ENCODE data around the gene RIPPLY3.

Gene RIPPLY3

GRCh38 chr21:36964827-36965719, 41.4 kb upstream of the RIPPLY3 start:
- DNase-seq (ENCODE audit: low read depth) = no peak
- H3K4me3 ChIP-seq (ENCODE audit: low read length) = peak overlapping the region; percentile 80

DNA sequence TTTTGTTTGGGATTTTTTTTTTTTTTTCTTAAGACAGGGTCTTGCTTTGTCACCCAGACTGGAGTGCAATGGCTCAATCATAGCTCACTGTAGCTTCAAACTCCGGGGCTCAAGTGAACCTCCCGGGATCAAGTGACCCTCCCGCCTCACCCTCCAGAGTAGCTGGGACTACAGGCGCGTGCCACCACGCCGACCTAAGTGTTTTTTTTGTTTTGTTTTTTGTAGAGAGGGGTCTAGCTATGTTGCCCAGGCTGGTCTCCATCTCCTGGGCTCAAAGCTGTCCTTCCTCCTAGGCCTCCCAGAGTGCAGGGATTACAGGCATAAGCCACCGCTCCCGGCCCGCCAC, 40.8 kb upstream of the RIPPLY3 start:
- H3K4me3 ChIP-seq (ENCODE audit: low read length) = peak overlapping the region; percentile 80
- no peak for TF ChIP-seq CTCF (conservative IDR thresholded peaks at IDR 0.05; ENCODE audit: low read length)
- DNase-seq (ENCODE audit: low read depth) = no peak

More at GRCh38 chr21:36964827-36965719, 41.4 kb upstream of the RIPPLY3 start:
- TF ChIP-seq CTCF (conservative IDR thresholded peaks at IDR 0.05; ENCODE audit: low read length) = no peak

- DNase-seq (ENCODE audit: low read depth) = peak; percentile 68
- TF ChIP-seq CTCF (conservative IDR thresholded peaks at IDR 0.05; ENCODE audit: low read length) = no peak
These were observed 40.3 kb upstream of the RIPPLY3 start, which contains the start of gene HLCS for GRCh38 chr21:36966066-36966820. TSS of gene HLCS (minus strand) at chr21:36966669. CDS start at chr21:36966638, 31 bp downstream.

DNA sequence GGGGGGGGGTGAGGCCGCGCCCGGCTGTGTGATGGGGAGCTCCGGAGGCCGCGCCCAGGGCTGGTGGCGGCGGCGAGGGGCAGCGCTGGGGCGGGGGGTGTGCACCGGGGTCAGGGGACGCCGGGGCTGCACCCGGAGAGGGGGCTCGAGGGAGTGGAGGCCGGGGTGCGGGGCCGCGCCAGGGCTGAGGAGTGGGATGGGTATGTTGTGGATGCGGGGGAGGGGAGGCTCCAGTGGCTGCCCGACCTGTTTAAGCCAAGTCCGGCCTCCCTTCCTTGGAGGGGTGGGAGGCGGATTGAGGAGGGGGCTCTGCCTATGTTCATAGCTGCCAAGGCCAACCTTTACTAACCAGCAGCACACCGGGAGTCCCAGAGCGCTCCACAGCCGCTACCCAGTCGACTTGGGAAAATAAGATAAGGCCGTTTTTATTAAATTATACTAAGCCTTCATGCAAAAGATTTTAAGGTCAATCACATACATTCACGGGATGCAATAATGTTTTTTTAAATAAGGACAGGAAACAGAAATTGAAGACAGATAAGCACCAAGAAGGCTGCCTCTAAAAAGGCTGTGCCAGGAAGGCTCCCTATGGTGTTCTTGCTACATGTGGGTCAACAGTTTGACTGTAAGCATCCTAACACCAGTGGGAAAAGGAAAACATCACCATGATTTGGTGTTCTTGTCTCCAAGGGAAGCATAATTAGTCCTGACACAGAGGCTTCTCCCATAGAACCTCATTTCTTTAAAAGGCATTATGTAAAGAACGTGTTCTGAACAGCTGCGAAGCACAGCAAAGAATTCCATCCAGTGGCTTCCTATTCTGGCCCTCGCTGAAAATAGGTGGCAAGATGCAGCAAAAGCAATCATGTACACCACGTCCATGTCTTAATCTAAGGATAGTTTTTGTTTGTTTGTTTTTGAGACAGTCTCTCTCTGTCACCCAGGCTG, 39.4 kb upstream of the RIPPLY3 start:
- peak overlapping the region; percentile 72 for H3K4me3 ChIP-seq (ENCODE audit: low read length)
- DNase-seq (ENCODE audit: low read depth) = no peak
- TF ChIP-seq CTCF (conservative IDR thresholded peaks at IDR 0.05; ENCODE audit: low read length) = no peak

More at GRCh38 chr21:36966066-36966820, 40.3 kb upstream of the RIPPLY3 start, which contains the start of gene HLCS:
- peak within 1 kb of the TSS; percentile 80 for H3K4me3 ChIP-seq (ENCODE audit: low read length)

DNA sequence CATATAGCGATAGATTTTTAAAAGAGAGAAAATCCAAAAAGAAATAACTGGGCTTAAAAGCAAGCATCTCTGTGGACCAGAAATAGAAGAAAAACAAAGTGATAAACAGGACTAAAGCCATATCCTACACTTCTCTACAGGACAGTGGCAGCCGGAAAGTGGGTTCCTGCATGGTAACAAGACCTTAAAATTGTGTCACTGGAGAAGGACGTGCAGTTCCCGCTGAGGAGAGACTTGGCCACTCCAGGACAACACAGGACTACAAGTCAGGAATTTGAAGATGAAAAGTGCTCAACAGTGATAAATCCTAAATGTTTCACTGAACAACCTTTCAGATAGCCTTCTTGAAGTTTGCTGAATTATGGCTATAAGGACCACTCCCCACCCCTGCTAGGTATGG, 38.1 kb upstream of the RIPPLY3 start:
- no peak for DNase-seq (ENCODE audit: low read depth)
- TF ChIP-seq CTCF (conservative IDR thresholded peaks at IDR 0.05; ENCODE audit: low read length) = no peak
- no peak overlapping the region for H3K4me3 ChIP-seq (ENCODE audit: low read length)

- no peak for TF ChIP-seq CTCF (conservative IDR thresholded peaks at IDR 0.05; ENCODE audit: low read length)
- DNase-seq (ENCODE audit: low read depth) = no peak
- no peak overlapping the region for H3K4me3 ChIP-seq (ENCODE audit: low read length)
These were observed 37.5 kb upstream of the RIPPLY3 start for GRCh38 chr21:36968976-36969375.
